ENCODE data around the gene CLDN8.

Gene CLDN8

GRCh38 chr21:30232011-30232410 lies 16.1 kb upstream of the CLDN8 start:
- Mint-ChIP-seq H3K27ac (no peak overlapping the region), H3K4me1 (ENCODE audit: low read depth) (no peaks in the 10 kb centered on the region), H3K9me3 (no peaks in the 10 kb centered on the region), H3K36me3 (ENCODE audit: low read depth) (no peaks in the 10 kb centered on the region), H3K27me3 (ENCODE audit: low read depth) (no peaks in the 10 kb centered on the region), H3K4me3 (no peak overlapping the region)
- no peak for DNase-seq (ENCODE audit: low spot score)

- no peaks in the 10 kb centered on the region for H3K36me3 Mint-ChIP-seq (ENCODE audit: low read depth)
- no peak overlapping the region for H3K27ac Mint-ChIP-seq
- H3K27me3 Mint-ChIP-seq (ENCODE audit: low read depth), result no peaks in the 10 kb centered on the region
- H3K4me3 Mint-ChIP-seq, result no peak overlapping the region
- H3K4me1 Mint-ChIP-seq (ENCODE audit: low read depth), result no peaks in the 10 kb centered on the region
- no peak for DNase-seq (ENCODE audit: low spot score)
- no peaks in the 10 kb centered on the region for H3K9me3 Mint-ChIP-seq
Measured at GRCh38 chr21:30227633-30228404, 11.9 kb upstream of the CLDN8 start.

DNA sequence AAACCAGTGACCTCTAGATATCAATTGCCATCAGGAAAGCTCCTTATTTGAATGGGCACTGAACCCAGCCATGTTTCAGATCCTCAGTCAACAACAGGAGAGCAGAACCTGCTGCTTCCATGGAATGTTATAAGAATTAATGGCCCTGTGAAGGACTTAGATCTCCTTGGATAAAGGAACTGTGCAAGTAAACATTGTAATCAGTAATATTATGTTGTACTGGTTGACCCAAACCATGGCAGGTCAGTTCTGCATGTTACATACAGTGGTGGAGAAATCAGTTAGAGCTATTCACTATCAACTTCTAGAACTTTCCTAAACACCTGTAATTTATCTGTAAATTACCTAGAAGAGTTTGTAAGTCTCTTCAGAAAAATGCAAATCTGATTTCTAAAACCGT lies 11.2 kb upstream of the CLDN8 start:
- no peak overlapping the region for H3K27ac Mint-ChIP-seq
- DNase-seq (ENCODE audit: low spot score), result no peak
- H3K4me3 Mint-ChIP-seq, result no peak overlapping the region
- H3K9me3 Mint-ChIP-seq, result no peaks in the 10 kb centered on the region
- H3K4me1 Mint-ChIP-seq (ENCODE audit: low read depth), result no peaks in the 10 kb centered on the region
- no peaks in the 10 kb centered on the region for H3K27me3 Mint-ChIP-seq (ENCODE audit: low read depth)
- H3K36me3 Mint-ChIP-seq (ENCODE audit: low read depth), result no peaks in the 10 kb centered on the region

DNA sequence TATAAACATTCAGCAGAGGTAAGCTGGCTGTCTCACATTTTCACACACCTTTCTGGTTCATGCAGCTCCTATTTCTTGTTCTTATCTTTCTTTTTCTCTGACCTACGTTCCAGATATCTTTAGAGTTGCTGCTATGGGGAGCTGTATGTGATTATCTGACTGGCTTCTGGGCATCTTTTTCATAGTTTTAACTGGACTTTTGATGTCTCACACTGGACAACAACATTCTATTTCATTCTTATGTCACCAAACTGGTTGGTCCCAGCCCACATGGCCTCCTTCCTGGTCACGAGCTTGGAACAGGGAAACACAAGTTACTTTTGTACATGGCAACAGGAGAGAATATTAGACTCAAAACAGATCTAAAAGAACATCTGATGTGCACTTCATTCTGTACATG lies 7.7 kb upstream of the CLDN8 start:
- no peaks in the 10 kb centered on the region for H3K27me3 Mint-ChIP-seq (ENCODE audit: low read depth)
- no peaks in the 10 kb centered on the region for H3K9me3 Mint-ChIP-seq
- H3K4me1 Mint-ChIP-seq (ENCODE audit: low read depth), result no peaks in the 10 kb centered on the region
- H3K27ac Mint-ChIP-seq, result no peak overlapping the region
- H3K4me3 Mint-ChIP-seq, result no peak overlapping the region
- H3K36me3 Mint-ChIP-seq (ENCODE audit: low read depth), result no peaks in the 10 kb centered on the region
- no peak for DNase-seq (ENCODE audit: low spot score)

DNA sequence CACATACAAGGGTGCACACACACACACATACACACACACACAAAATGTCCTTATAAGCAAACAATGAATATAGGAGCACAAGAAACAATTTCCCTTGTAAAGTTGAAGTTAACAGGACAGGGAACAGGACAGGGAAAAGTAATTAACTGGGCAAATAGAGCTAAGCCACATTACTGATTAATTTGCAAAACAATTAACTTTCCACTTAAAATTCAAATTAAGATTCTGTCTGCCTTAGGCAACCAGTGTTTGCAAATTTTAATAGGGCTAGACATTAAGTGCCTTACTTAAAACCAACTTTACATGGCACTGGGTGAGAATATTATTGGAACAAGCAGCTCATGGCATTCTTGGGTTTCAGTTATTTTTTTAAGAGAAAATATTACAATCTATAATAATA lies 6.8 kb upstream of the CLDN8 start:
- Mint-ChIP-seq H3K4me3 (no peak overlapping the region), H3K27me3 (ENCODE audit: low read depth) (no peaks in the 10 kb centered on the region), H3K27ac (no peak overlapping the region), H3K36me3 (ENCODE audit: low read depth) (no peaks in the 10 kb centered on the region), H3K9me3 (no peaks in the 10 kb centered on the region), H3K4me1 (ENCODE audit: low read depth) (no peaks in the 10 kb centered on the region)
- DNase-seq (ENCODE audit: low spot score), result no peak

- H3K4me1 Mint-ChIP-seq (ENCODE audit: low read depth), result no peaks in the 10 kb centered on the region
- H3K27me3 Mint-ChIP-seq (ENCODE audit: low read depth), result no peaks in the 10 kb centered on the region
- DNase-seq (ENCODE audit: low spot score), result no peak
- H3K9me3 Mint-ChIP-seq, result no peaks in the 10 kb centered on the region
- H3K27ac Mint-ChIP-seq, result no peak overlapping the region
- H3K36me3 Mint-ChIP-seq (ENCODE audit: low read depth), result no peaks in the 10 kb centered on the region
- H3K4me3 Mint-ChIP-seq, result no peak overlapping the region
Measured at GRCh38 chr21:30211071-30211470, 4.8 kb downstream of the CLDN8 start.

DNA sequence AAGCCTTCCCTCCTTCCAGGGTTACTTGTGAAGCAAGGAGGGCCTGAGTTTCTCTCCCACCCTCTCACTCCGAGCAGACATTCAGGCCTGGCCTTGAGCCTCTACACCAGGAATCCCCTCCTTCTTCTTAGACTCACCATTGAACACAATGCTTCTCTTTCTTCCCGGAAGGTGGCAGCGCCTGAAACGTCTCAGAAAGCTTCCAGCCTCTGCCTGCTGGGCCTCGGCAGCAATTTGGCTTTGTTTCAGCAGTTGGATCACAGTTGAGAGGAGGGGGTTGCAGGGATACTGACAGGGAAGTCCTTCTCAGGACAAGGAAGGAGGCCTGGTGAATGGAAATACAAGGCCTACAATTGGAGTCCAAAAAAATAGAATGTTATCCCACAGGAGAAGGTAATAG lies 6.3 kb downstream of the CLDN8 start:
- no peaks in the 10 kb centered on the region for H3K36me3 Mint-ChIP-seq (ENCODE audit: low read depth)
- H3K4me1 Mint-ChIP-seq (ENCODE audit: low read depth), result no peaks in the 10 kb centered on the region
- H3K4me3 Mint-ChIP-seq, result no peak overlapping the region
- no peak for DNase-seq (ENCODE audit: low spot score)
- no peak overlapping the region for H3K27ac Mint-ChIP-seq
- no peaks in the 10 kb centered on the region for H3K27me3 Mint-ChIP-seq (ENCODE audit: low read depth)
- no peaks in the 10 kb centered on the region for H3K9me3 Mint-ChIP-seq

- H3K27me3 Mint-ChIP-seq (ENCODE audit: low read depth), result no peaks in the 10 kb centered on the region
- H3K9me3 Mint-ChIP-seq, result no peaks in the 10 kb centered on the region
- DNase-seq (ENCODE audit: low spot score), result no peak
- H3K36me3 Mint-ChIP-seq (ENCODE audit: low read depth), result no peaks in the 10 kb centered on the region
- H3K27ac Mint-ChIP-seq, result no peak overlapping the region
- no peaks in the 10 kb centered on the region for H3K4me1 Mint-ChIP-seq (ENCODE audit: low read depth)
- H3K4me3 Mint-ChIP-seq, result no peak overlapping the region
Measured at GRCh38 chr21:30207252-30207579, 8.7 kb downstream of the CLDN8 start.

- Mint-ChIP-seq H3K4me3 (no peak overlapping the region), H3K27me3 (ENCODE audit: low read depth) (no peaks in the 10 kb centered on the region), H3K36me3 (ENCODE audit: low read depth) (no peaks in the 10 kb centered on the region), H3K9me3 (no peaks in the 10 kb centered on the region), H3K27ac (no peak overlapping the region), H3K4me1 (ENCODE audit: low read depth) (no peaks in the 10 kb centered on the region)
- DNase-seq (ENCODE audit: low spot score), result no peak
Measured at GRCh38 chr21:30206551-30207251, 9.2 kb downstream of the CLDN8 start.

- no peak overlapping the region for H3K4me3 Mint-ChIP-seq
- H3K9me3 Mint-ChIP-seq, result no peaks in the 10 kb centered on the region
- H3K4me1 Mint-ChIP-seq (ENCODE audit: low read depth), result no peaks in the 10 kb centered on the region
- H3K27ac Mint-ChIP-seq, result no peak overlapping the region
- DNase-seq (ENCODE audit: low spot score), result no peak
- no peaks in the 10 kb centered on the region for H3K36me3 Mint-ChIP-seq (ENCODE audit: low read depth)
- H3K27me3 Mint-ChIP-seq (ENCODE audit: low read depth), result no peaks in the 10 kb centered on the region
Measured at GRCh38 chr21:30200000-30200399, 15.9 kb downstream of the CLDN8 start.

GRCh38 chr21:30194701-30195299 lies 21.1 kb downstream of the CLDN8 start:
- Mint-ChIP-seq H3K27me3 (ENCODE audit: low read depth) (no peaks in the 10 kb centered on the region), H3K4me3 (no peak overlapping the region), H3K4me1 (ENCODE audit: low read depth) (no peaks in the 10 kb centered on the region), H3K36me3 (ENCODE audit: low read depth) (no peaks in the 10 kb centered on the region), H3K9me3 (no peaks in the 10 kb centered on the region), H3K27ac (no peak overlapping the region)
- DNase-seq (ENCODE audit: low spot score), result no peak

DNA sequence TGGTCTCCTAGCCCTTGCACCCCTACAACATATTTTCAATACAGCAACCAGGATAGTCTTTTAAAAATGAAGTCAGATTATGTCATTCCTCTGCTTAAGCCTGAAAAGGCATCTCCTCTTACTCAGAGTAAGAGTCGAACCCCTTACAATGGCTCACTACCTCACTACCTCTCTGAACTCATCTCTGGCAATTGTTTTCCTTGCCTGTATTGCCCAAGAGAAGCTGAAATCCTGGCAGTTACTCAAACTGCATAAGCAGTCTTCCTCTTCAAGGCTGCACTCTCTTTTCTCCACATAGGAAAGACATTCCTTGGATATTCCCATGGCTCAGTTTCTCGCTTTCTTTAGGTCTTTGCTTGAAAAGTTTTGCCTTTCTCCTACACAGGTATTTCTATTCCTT lies 22.7 kb downstream of the CLDN8 start:
- DNase-seq (ENCODE audit: low spot score), result no peak
- Mint-ChIP-seq H3K4me1 (ENCODE audit: low read depth) (no peaks in the 10 kb centered on the region), H3K4me3 (no peak overlapping the region), H3K36me3 (ENCODE audit: low read depth) (no peaks in the 10 kb centered on the region), H3K27me3 (ENCODE audit: low read depth) (no peaks in the 10 kb centered on the region), H3K9me3 (no peaks in the 10 kb centered on the region), H3K27ac (no peak overlapping the region)

- DNase-seq (ENCODE audit: low spot score), result no peak
Measured at GRCh38 chr21:30190554-30190953, 25.3 kb downstream of the CLDN8 start.

DNA sequence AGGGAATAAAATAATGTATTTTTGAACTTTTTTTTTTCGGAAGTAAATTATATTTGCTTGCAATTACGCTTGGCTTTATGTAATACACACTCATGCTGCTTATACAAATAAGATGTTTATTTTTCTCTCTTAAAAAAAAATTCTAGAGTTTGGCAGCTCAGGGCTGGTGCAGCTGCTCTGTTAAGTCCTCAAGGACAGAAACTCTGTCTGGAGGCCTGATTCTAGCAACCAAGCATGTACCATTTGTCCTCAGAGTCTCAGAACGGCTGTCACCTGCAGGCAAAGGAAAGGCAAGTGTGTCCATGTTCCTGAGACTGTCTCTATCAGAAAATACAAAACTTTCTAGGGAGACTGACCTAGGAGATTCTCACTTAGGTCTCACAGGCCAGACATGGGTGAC lies 26.1 kb downstream of the CLDN8 start:
- no peaks in the 10 kb centered on the region for H3K9me3 Mint-ChIP-seq
- no peaks in the 10 kb centered on the region for H3K4me1 Mint-ChIP-seq (ENCODE audit: low read depth)
- no peak for DNase-seq (ENCODE audit: low spot score)
- no peaks in the 10 kb centered on the region for H3K36me3 Mint-ChIP-seq (ENCODE audit: low read depth)
- no peak overlapping the region for H3K4me3 Mint-ChIP-seq
- H3K27me3 Mint-ChIP-seq (ENCODE audit: low read depth), result no peaks in the 10 kb centered on the region
- no peak overlapping the region for H3K27ac Mint-ChIP-seq

More at GRCh38 chr21:30190554-30190953, 25.3 kb downstream of the CLDN8 start:
- Mint-ChIP-seq H3K9me3 (no peaks in the 10 kb centered on the region), H3K27me3 (ENCODE audit: low read depth) (no peaks in the 10 kb centered on the region), H3K36me3 (ENCODE audit: low read depth) (no peaks in the 10 kb centered on the region), H3K27ac (no peak overlapping the region), H3K4me3 (no peak overlapping the region), H3K4me1 (ENCODE audit: low read depth) (no peaks in the 10 kb centered on the region)

All from T-helper 2 cell treated with Interferon-gamma antibody and Interleukin-4, amounts not matched to agents 5 μg/mL and 100 μg/mL, for 36 hours (primary cell).